A673 (cell line): ENCODE data around the gene BROX. TPM values are rescaled to one million over a fixed set of nuclear protein-coding genes. Genes with fewer than 3 reads are reported as not detected.

ENCODE experiments used
- BruUV-seq: library from RNA; stranded (reverse); fragments of 400-500 nt; replicated peaks from 2 replicates; lab custom pipeline; 2021; lab: Mats Ljungman, UMichigan
- CTCF ChIA-PET: fragments of 300-600 bp; sonication (Branson Sonifier 250); formaldehyde crosslinking; loops from one replicate; lab custom pipeline; 2022; ENCODE audit warnings: antibody characterized with exemption; lab: Charles Lee
- POLR2A ChIA-PET: fragments of 300-600 bp; sonication (Branson Sonifier 250); formaldehyde crosslinking; loops from one replicate; lab custom pipeline; 2022; ENCODE audit warnings: antibody characterized with exemption; ENCODE audit not compliant: low non-redundant PET; lab: Charles Lee
- DNase-seq: peaks from one replicate; pipeline ENCODE4 v3.0.0-alpha.2; 2015; ENCODE audit warnings: low spot score
- H3K27ac ChIP-seq: fragments of 200-600 bp; sonication (generic); 2 replicates; pipeline ENCODE4 v1.5.1; 2016; ENCODE audit warnings: mixed run types, low read depth, mild to moderate bottlenecking, mixed read lengths, antibody characterized with exemption, low read length; ENCODE audit not compliant: poor library complexity, severe bottlenecking
- H3K27me3 ChIP-seq: fragments of 200-600 bp; sonication (generic); replicated peaks from 2 replicates; pipeline ENCODE4 v1.6.1; 2017; ENCODE audit warnings: mixed run types, low read depth, mild to moderate bottlenecking, mixed read lengths, antibody characterized with exemption, low read length; ENCODE audit not compliant: insufficient read depth, poor library complexity
- H3K36me3 ChIP-seq: fragments of 200-600 bp; sonication (generic); 2 replicates; pipeline ENCODE4 v1.6.1; 2016; ENCODE audit warnings: mixed run types, mild to moderate bottlenecking, mixed read lengths, antibody characterized with exemption, low read length; ENCODE audit not compliant: insufficient read depth, poor library complexity, severe bottlenecking
- H3K4me1 ChIP-seq: fragments of 200-600 bp; sonication (generic); 2 replicates; pipeline ENCODE4 v1.6.1; 2017; ENCODE audit warnings: mixed run types, mild to moderate bottlenecking, mixed read lengths, antibody characterized with exemption, low read length; ENCODE audit not compliant: insufficient read depth, poor library complexity, severe bottlenecking
- H3K4me3 ChIP-seq: fragments of 200-600 bp; sonication (generic); 2 replicates; pipeline ENCODE4 v1.5.1; 2016; ENCODE audit warnings: low read depth, mixed run types, mild to moderate bottlenecking, mixed read lengths, low read length; ENCODE audit not compliant: poor library complexity, severe bottlenecking
- H3K9me3 ChIP-seq: fragments of 200-600 bp; sonication (generic); 2 replicates; pipeline ENCODE4 v1.6.1; 2016; ENCODE audit warnings: mixed run types, low read depth, mild to moderate bottlenecking, mixed read lengths, antibody characterized with exemption, low read length; ENCODE audit not compliant: poor library complexity, severe bottlenecking
- EZH2 ChIP-seq: fragments of 200-600 bp; sonication (generic); IDR thresholded peaks from 2 replicates; pipeline ENCODE4 v1.6.1; 2017; ENCODE audit warnings: borderline replicate concordance, low read depth, mild to moderate bottlenecking, mixed read lengths, antibody characterized with exemption, low read length; ENCODE audit not compliant: poor library complexity, severe bottlenecking
- intact Hi-C: fragments of 100-400 bp; cut with micrococcal nuclease; formaldehyde crosslinking; loops from one replicate; pipeline ENCODE4 v1.10.0; 2022; ENCODE audit not compliant: unreplicated experiment
- total RNA-seq: library from RNA; stranded (reverse); gene quantifications from 2 replicates; pipeline ENCODE4 v1.2.3, GENCODE V29; 2021
- TF ChIP-seq, protein P1 (sequence below): fragments of 300-800, 200-600 bp; sonication (generic); conservative IDR thresholded peaks from 2 replicates; pipeline ENCODE4 v1.5.1; 2017; ENCODE audit warnings: low read depth, mild to moderate bottlenecking, antibody characterized with exemption, low read length, moderate library complexity, mixed read lengths

BROX gene
- total RNA-seq, 1 experiment from 2014 or later, result 36.2 TPM

DNA sequence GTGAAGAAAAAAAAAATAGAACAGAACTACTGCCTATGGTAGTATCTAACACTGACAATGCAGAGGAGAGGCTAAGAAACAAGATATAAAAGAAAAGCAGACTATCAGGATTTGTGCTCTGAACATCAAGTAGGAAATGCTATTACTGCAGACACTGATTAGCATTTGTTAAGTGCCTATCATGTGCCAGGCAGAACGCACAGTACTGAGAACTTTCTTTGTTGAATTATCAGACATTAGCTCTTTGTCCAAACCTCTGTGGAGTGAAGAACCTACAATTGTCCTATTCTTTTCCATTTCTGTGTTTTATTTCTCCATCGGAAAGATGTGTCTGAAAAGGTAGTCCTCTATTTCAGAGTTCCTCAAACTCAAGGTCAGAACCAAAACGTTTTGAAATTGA lies 72.0 kb downstream of the BROX start:
- H3K36me3 ChIP-seq, result no peaks in the 10 kb centered on the region
- peaks cover 16% of the 10 kb centered on the region for H3K4me1 ChIP-seq
- no TSS peak for BruUV-seq
- no peaks in the 10 kb centered on the region for H3K27me3 ChIP-seq
- no peaks in the 10 kb centered on the region for H3K9me3 ChIP-seq
- DNase-seq, result no peak
- ChIA-PET CTCF (no interaction called here), POLR2A (no interaction called here)
- H3K4me3 ChIP-seq, result no peak overlapping the region
- no peak overlapping the region for H3K27ac ChIP-seq
- intact Hi-C loops, result no loop called here
- TF ChIP-seq, protein P1, sequence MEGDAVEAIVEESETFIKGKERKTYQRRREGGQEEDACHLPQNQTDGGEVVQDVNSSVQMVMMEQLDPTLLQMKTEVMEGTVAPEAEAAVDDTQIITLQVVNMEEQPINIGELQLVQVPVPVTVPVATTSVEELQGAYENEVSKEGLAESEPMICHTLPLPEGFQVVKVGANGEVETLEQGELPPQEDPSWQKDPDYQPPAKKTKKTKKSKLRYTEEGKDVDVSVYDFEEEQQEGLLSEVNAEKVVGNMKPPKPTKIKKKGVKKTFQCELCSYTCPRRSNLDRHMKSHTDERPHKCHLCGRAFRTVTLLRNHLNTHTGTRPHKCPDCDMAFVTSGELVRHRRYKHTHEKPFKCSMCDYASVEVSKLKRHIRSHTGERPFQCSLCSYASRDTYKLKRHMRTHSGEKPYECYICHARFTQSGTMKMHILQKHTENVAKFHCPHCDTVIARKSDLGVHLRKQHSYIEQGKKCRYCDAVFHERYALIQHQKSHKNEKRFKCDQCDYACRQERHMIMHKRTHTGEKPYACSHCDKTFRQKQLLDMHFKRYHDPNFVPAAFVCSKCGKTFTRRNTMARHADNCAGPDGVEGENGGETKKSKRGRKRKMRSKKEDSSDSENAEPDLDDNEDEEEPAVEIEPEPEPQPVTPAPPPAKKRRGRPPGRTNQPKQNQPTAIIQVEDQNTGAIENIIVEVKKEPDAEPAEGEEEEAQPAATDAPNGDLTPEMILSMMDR, result no peak
- no peak for TF ChIP-seq EZH2

Other genes starting within 250 kb of the BROX start
- gene HHIPL2, start 164.5 kb upstream of the BROX start, total RNA-seq, result 0.66 TPM in 1 of 2 replicates, not detected in the other
- gene TAF1A, start 122.6 kb upstream of the BROX start, total RNA-seq, result 19.3 TPM in 2 replicates
- 56.3 and 62.4 TPM in 2 replicates for gene MIA3, start 94.5 kb upstream of the BROX start, total RNA-seq
- 74.1 and 80.0 TPM in 2 replicates for gene AIDA, start 73 bp upstream of the BROX start, total RNA-seq
- gene FAM177B, start 24.6 kb downstream of the BROX start, total RNA-seq, result not detected in 2 replicates
- 1.4 TPM in 2 replicates for gene DISP1, start 102.5 kb downstream of the BROX start, total RNA-seq